MCF 10A (cell line): Measurements from ENCODE around the gene RAX2. TPM values are rescaled to one million over a fixed set of nuclear protein-coding genes. Genes with fewer than 3 reads are reported as not detected.

ENCODE experiments used
- BruUV-seq: library from RNA; stranded (reverse); fragments of 400-500 nt; replicated peaks from 2 replicates; lab custom pipeline; 2021; lab: Mats Ljungman, UMichigan
- CTCF ChIA-PET: fragments of 300-600 bp; sonication (Branson Sonifier 250); formaldehyde crosslinking; extraction: SDS; loops from one replicate; lab custom pipeline; 2021; ENCODE audit warnings: antibody characterized with exemption, inconsistent platforms; lab: Yijun Ruan, JAX
- POLR2A ChIA-PET: fragments of 300-600, 350-650 bp; sonication (Branson Sonifier 250); formaldehyde crosslinking; extraction: SDS; loops from one replicate; lab custom pipeline; 2020; ENCODE audit warnings: antibody characterized with exemption, inconsistent platforms; lab: Yijun Ruan, JAX
- DNase-seq: peaks from one replicate; pipeline ENCODE4 v3.0.0-alpha.2; 2018; ENCODE audit not compliant: unreplicated experiment
- H3K27ac Mint-ChIP-seq: one replicate; pipeline ENCODE4 v1.8.0; 2022; ENCODE audit warnings: mild to moderate bottlenecking, low read depth, mixed read lengths; ENCODE audit not compliant: unreplicated experiment
- H3K27me3 Mint-ChIP-seq: one replicate; pipeline ENCODE4 v1.8.0; 2022; ENCODE audit warnings: mixed read lengths; ENCODE audit not compliant: insufficient read depth, unreplicated experiment
- H3K36me3 Mint-ChIP-seq: one replicate; pipeline ENCODE4 v1.8.0; 2022; ENCODE audit warnings: mild to moderate bottlenecking, moderate library complexity, mixed read lengths; ENCODE audit not compliant: insufficient read depth, unreplicated experiment
- H3K4me1 Mint-ChIP-seq: one replicate; pipeline ENCODE4 v1.8.0; 2022; ENCODE audit warnings: mixed read lengths; ENCODE audit not compliant: insufficient read depth, unreplicated experiment
- H3K4me3 Mint-ChIP-seq: one replicate; pipeline ENCODE4 v1.8.0; 2022; ENCODE audit warnings: mild to moderate bottlenecking, moderate library complexity, mixed read lengths; ENCODE audit not compliant: unreplicated experiment
- H3K9me3 Mint-ChIP-seq: one replicate; pipeline ENCODE4 v1.8.0; 2022; ENCODE audit warnings: mixed read lengths; ENCODE audit not compliant: unreplicated experiment
- intact Hi-C: fragments of 100-400 bp; cut with micrococcal nuclease; formaldehyde crosslinking; loops from 2 replicates; pipeline ENCODE4 v1.14.1; 2022
- total RNA-seq: library from RNA; stranded (reverse); gene quantifications from 2 replicates; pipeline ENCODE4 v1.2.3, GENCODE V29; 2022
- TF ChIP-seq, protein P1 (sequence below): fragments of 200-600 bp; IDR thresholded peaks from one replicate; pipeline ENCODE4 v1.8.0; 2022; ENCODE audit warnings: antibody characterized with exemption, mild to moderate bottlenecking; ENCODE audit not compliant: unreplicated experiment

Gene RAX2
- total RNA-seq, 1 experiment from 2014 or later = not detected

DNA sequence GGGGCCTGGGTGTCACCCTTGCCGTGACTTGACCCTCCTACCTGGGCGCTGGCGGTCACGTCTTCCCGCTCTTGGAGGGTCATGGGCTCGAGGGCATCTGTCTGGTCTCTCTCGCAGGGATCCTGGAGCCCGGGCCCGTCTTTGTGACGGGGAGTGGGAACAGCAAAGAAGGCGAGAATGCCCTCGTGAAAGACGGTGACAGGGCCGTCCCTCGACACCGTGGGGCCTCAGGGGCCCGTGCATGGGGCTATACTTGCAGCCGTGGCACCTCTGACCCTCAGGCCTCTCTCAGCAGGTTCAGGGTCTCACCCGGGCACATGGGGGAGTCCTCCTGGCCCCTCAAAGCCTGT, 35.1 kb upstream of the RAX2 start:
- no peak overlapping the region for H3K27ac Mint-ChIP-seq
- BruUV-seq = no TSS peak
- TF ChIP-seq, protein P1, sequence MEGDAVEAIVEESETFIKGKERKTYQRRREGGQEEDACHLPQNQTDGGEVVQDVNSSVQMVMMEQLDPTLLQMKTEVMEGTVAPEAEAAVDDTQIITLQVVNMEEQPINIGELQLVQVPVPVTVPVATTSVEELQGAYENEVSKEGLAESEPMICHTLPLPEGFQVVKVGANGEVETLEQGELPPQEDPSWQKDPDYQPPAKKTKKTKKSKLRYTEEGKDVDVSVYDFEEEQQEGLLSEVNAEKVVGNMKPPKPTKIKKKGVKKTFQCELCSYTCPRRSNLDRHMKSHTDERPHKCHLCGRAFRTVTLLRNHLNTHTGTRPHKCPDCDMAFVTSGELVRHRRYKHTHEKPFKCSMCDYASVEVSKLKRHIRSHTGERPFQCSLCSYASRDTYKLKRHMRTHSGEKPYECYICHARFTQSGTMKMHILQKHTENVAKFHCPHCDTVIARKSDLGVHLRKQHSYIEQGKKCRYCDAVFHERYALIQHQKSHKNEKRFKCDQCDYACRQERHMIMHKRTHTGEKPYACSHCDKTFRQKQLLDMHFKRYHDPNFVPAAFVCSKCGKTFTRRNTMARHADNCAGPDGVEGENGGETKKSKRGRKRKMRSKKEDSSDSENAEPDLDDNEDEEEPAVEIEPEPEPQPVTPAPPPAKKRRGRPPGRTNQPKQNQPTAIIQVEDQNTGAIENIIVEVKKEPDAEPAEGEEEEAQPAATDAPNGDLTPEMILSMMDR = no peak
- H3K4me1 Mint-ChIP-seq = no peaks in the 10 kb centered on the region
- intact Hi-C loops = no loop called here
- no peak for DNase-seq
- H3K27me3 Mint-ChIP-seq = peaks cover 14% of the 10 kb centered on the region
- peaks cover 6% of the 10 kb centered on the region for H3K36me3 Mint-ChIP-seq
- H3K9me3 Mint-ChIP-seq = no peaks in the 10 kb centered on the region
- ChIA-PET POLR2A (no interaction called here), CTCF (no interaction called here)
- no peak overlapping the region for H3K4me3 Mint-ChIP-seq

DNA sequence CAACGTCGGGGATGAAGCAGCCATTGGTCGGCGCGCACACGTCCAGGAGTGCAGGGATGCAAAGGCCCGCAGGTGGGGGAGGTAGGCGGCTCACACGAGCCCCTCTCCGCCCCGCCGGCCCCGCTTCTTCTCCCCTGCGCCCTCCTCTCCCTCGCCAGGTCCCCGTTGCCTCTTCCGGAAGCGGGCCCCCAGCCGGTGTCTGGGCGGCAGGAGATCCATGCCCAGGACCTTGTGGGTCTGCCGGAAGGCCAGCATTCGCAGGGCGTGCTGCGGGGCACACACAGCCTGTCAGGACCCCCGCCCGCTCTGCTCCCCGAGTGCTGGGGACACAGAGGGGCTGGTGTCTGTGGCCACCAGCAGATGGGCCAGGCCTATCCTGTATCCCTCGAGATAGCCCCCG, 33.8 kb upstream of the RAX2 start:
- CTCF ChIA-PET = no interaction called here
- TF ChIP-seq, protein P1 = no peak
- BruUV-seq = no TSS peak
- POLR2A ChIA-PET = interaction anchor here (0.6 kb wide), 1 partner anchor 17 kb away, joined by 5 read pairs; no protein-coding TSS in a partner anchor
- Mint-ChIP-seq H3K4me3 (no peak overlapping the region), H3K4me1 (no peaks in the 10 kb centered on the region), H3K27me3 (peaks cover 24% of the 10 kb centered on the region), H3K27ac (no peak overlapping the region), H3K9me3 (no peaks in the 10 kb centered on the region), H3K36me3 (peaks cover 6% of the 10 kb centered on the region)
- intact Hi-C loops = no loop called here
- DNase-seq = no peak

DNA sequence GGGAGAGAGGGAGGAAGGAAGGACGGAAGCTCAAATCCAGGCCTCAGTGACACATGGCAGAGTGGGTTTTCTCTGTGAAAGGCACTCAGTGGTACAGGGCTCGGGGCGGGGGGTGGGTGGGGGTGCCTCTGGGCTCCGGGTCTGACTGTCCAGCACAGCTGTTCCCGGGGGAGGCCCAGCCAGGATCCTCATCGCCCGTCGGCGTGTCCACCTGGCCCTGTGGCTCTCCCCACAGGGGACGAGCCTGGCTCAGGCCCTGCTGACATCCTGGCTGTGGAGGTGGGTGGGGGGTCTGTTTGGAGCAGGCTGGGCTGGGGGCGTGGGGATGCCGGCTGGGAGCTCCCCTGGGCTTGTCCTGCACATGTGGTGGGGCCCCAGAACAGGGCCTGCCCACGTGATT, 32.4 kb upstream of the RAX2 start:
- TF ChIP-seq, protein P1 = no peak
- H3K4me1 Mint-ChIP-seq = no peaks in the 10 kb centered on the region
- H3K4me3 Mint-ChIP-seq = no peak overlapping the region
- CTCF ChIA-PET = interaction anchor here (0.6 to 0.7 kb wide), 2 partner anchors 191 to 385 kb away, joined by 4 to 6 read pairs; no protein-coding TSS in a partner anchor
- intact Hi-C loops = no loop called here
- no peak for DNase-seq
- POLR2A ChIA-PET = no interaction called here
- no TSS peak for BruUV-seq
- peaks cover 38% of the 10 kb centered on the region for H3K27me3 Mint-ChIP-seq
- H3K9me3 Mint-ChIP-seq = no peaks in the 10 kb centered on the region
- H3K27ac Mint-ChIP-seq = no peak overlapping the region
- H3K36me3 Mint-ChIP-seq = peaks cover 6% of the 10 kb centered on the region

DNA sequence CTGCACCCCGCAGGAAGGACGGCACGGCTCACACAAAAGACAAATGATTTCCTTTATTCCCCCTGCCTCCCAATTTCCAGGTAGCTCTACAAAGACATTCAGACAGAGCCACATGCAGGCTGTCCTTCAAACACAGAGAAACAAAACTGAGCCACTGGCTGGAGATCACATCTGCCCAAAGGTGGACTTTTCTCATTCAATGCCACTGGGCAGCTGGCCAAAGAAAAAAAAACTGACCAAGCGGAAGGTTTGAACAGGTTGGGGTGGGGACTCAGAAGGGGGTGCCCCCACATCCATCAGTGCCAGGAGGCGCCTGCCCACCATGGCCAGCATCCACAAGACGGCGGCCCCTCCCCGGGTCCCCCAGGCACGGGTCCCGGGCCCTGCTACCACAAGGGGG, 32.0 kb upstream of the RAX2 start:
- TF ChIP-seq, protein P1 = no peak
- no peak overlapping the region for H3K27ac Mint-ChIP-seq
- CTCF ChIA-PET = interaction anchor here (0.6 to 0.7 kb wide), 2 partner anchors 191 to 385 kb away, joined by 4 to 6 read pairs; no protein-coding TSS in a partner anchor
- no peak overlapping the region for H3K4me3 Mint-ChIP-seq
- POLR2A ChIA-PET = no interaction called here
- H3K27me3 Mint-ChIP-seq = peaks cover 43% of the 10 kb centered on the region
- H3K4me1 Mint-ChIP-seq = no peaks in the 10 kb centered on the region
- intact Hi-C loops = no loop called here
- DNase-seq = no peak
- no peaks in the 10 kb centered on the region for H3K9me3 Mint-ChIP-seq
- peaks cover 2% of the 10 kb centered on the region for H3K36me3 Mint-ChIP-seq
- no TSS peak for BruUV-seq
